GM19395 (cell line): ENCODE data around the gene SULT1C2.
"Not testable (repeated sequence)": the region's sequence is repeated elsewhere in the genome, so short reads cannot be mapped to it uniquely, and the experiment has no call there.

Source experiments
- ATAC-seq: cut with Tn5 transposase; IDR thresholded peaks from one replicate; pipeline ENCODE4 v1.9.1; 2021; ENCODE audit warnings: mild to moderate bottlenecking, moderate library complexity; ENCODE audit not compliant: unreplicated experiment

Gene SULT1C2

GRCh38 chr2:108288534-108289106, at the start of gene SULT1C2:
Gene SULT1C2 (plus strand): TSS chr2:108288895. CDS start chr2:108293668, 4,773 bp downstream.
- no peak for ATAC-seq

GRCh38 chr2:108239786-108240185, 48.9 kb upstream of the SULT1C2 start, which contains the start of gene SULT1C3:
Gene SULT1C3 (plus strand): TSS chr2:108239968. CDS start chr2:108247195, 7,227 bp downstream.
- no peak for ATAC-seq

GRCh38 chr2:108240966-108241365, 47.7 kb upstream of the SULT1C2 start:
- no peak for ATAC-seq

GRCh38 chr2:108243566-108243965, 45.1 kb upstream of the SULT1C2 start:
- ATAC-seq: no peak

GRCh38 chr2:108244667-108245414, 43.9 kb upstream of the SULT1C2 start:
- no peak for ATAC-seq

- no peak for ATAC-seq
Measured at GRCh38 chr2:108253106-108253505, 35.6 kb upstream of the SULT1C2 start.

- ATAC-seq: no peak
Measured at GRCh38 chr2:108257757-108258331, 30.9 kb upstream of the SULT1C2 start.

- no peak for ATAC-seq
Measured at GRCh38 chr2:108260773-108261172, 27.9 kb upstream of the SULT1C2 start.

- no peak for ATAC-seq
Measured at GRCh38 chr2:108262036-108262435, 26.7 kb upstream of the SULT1C2 start.

- ATAC-seq: no peak
Measured at GRCh38 chr2:108263401-108263800, 25.3 kb upstream of the SULT1C2 start.

GRCh38 chr2:108266218-108266617, 22.5 kb upstream of the SULT1C2 start:
- ATAC-seq: no peak

GRCh38 chr2:108267101-108267500, 21.6 kb upstream of the SULT1C2 start:
- no peak for ATAC-seq

- no peak for ATAC-seq
Measured at GRCh38 chr2:108268001-108268400, 20.7 kb upstream of the SULT1C2 start.

GRCh38 chr2:108270346-108270745, 18.3 kb upstream of the SULT1C2 start:
- no peak for ATAC-seq

- ATAC-seq: no peak
Measured at GRCh38 chr2:108270768-108271506, 17.8 kb upstream of the SULT1C2 start.

GRCh38 chr2:108271691-108272253, 16.9 kb upstream of the SULT1C2 start:
- ATAC-seq: no peak

- ATAC-seq: no peak
Measured at GRCh38 chr2:108278631-108279030, 10.1 kb upstream of the SULT1C2 start.

GRCh38 chr2:108279468-108279867, 9.2 kb upstream of the SULT1C2 start:
- ATAC-seq: no peak

- no peak for ATAC-seq
Measured at GRCh38 chr2:108280466-108280865, 8.2 kb upstream of the SULT1C2 start.

- not testable (repeated sequence) for ATAC-seq
Measured at GRCh38 chr2:108284566-108284965, 4.1 kb upstream of the SULT1C2 start.

- no peak for ATAC-seq
Measured at GRCh38 chr2:108285616-108286015, 3.1 kb upstream of the SULT1C2 start.
